ENCODE measurements around the gene VWA1. TPM values are rescaled to one million over a fixed set of nuclear protein-coding genes. Genes with fewer than 3 reads are reported as not detected.
A peak's percentile ranks its signal among the peaks of the same experiment; 100 is the strongest.

Gene VWA1
- total RNA-seq, 4 donors from 2014 or later: 29.4 to 82.0 (median 51.6) TPM

GRCh38 chr1:1418464-1419362 lies 16.8 kb upstream of the VWA1 start:
- peaks cover 14% of the 10 kb centered on the region for H3K27me3 ChIP-seq
- WGBS, 2 donors (ENCODE audit: low coverage in 1 of 2): 87 to 95% methylated on average over 8 to 21 of the region's 26 CpGs
- peaks cover 0 to 15% (median 7%) of the 10 kb centered on the region in 4 donors for H3K4me1 ChIP-seq
- no peaks in the 10 kb centered on the region for H3K9me3 ChIP-seq
- no peak overlapping the region for H3K4me3 ChIP-seq
- intact Hi-C loops (cut with DNase I; ENCODE audit: low total_unique reads): no loop called here
- TF ChIP-seq CTCF (IDR thresholded peaks at IDR 0.05): no peak
- no peak for TF ChIP-seq POLR2AphosphoS5 (IDR thresholded peaks at IDR 0.05)
- no peak for TF ChIP-seq EP300 (IDR thresholded peaks at IDR 0.05; ENCODE audit: low read depth)
- TF ChIP-seq POLR2A (IDR thresholded peaks at IDR 0.05): no peak
- H3K27ac ChIP-seq: peak overlapping the region in 2 of 4 donors; percentile 82 to 86
- in situ Hi-C loops (cut with MboI; ENCODE audit: low pct_ligation_motif_present in 1 of 4, low pct_unique_long_range_greater_than_20kb in 1 of 4, low sequenced_read_pairs in 3 of 4): no loop called here
- H3K36me3 ChIP-seq: no peaks in the 10 kb centered on the region
- no peak for DNase-seq

- WGBS, 2 donors (ENCODE audit: low coverage in 1 of 2): 92% methylated on average over 19 of the region's 21 CpGs; no CpG with 5 or more reads in 1 of the 2 donors
- intact Hi-C loops (cut with DNase I; ENCODE audit: low total_unique reads) (no loop called here), in situ Hi-C loops (cut with MboI; ENCODE audit: low pct_ligation_motif_present in 1 of 4, low pct_unique_long_range_greater_than_20kb in 1 of 4, low sequenced_read_pairs in 3 of 4) (no loop called here)
- Histone ChIP-seq H3K36me3 (no peaks in the 10 kb centered on the region), H3K9me3 (no peaks in the 10 kb centered on the region), H3K27ac (peak overlapping the region; percentile 59 to 86 (median 76)), H3K27me3 (peaks cover 14% of the 10 kb centered on the region), H3K4me3 (peak overlapping the region in 3 of 4 donors; percentile 24 to 44 (median 33)), H3K4me1 (peaks cover 0 to 15% (median 7%) of the 10 kb centered on the region in 4 donors)
- DNase-seq: no peak
- TF ChIP-seq EP300 (IDR thresholded peaks at IDR 0.05; ENCODE audit: low read depth) (no peak), POLR2AphosphoS5 (IDR thresholded peaks at IDR 0.05) (no peak), CTCF (IDR thresholded peaks at IDR 0.05) (no peak), POLR2A (IDR thresholded peaks at IDR 0.05) (no peak)
These were observed 16.1 kb upstream of the VWA1 start for GRCh38 chr1:1419363-1419812.

- peak overlapping the region in 3 of 4 donors; percentile 24 to 44 (median 35) for H3K4me3 ChIP-seq
- H3K27me3 ChIP-seq: peaks cover 14% of the 10 kb centered on the region
- no peak for TF ChIP-seq POLR2AphosphoS5 (IDR thresholded peaks at IDR 0.05)
- no peak for TF ChIP-seq EP300 (IDR thresholded peaks at IDR 0.05; ENCODE audit: low read depth)
- no peak for TF ChIP-seq CTCF (IDR thresholded peaks at IDR 0.05)
- no peak for TF ChIP-seq POLR2A (IDR thresholded peaks at IDR 0.05)
- 49% methylated on average over 55 of the region's 112 CpGs; no CpG with 5 or more reads in 1 of the 2 donors for WGBS, 2 donors (ENCODE audit: low coverage in 1 of 2)
- H3K4me1 ChIP-seq: peaks cover 0 to 15% (median 7%) of the 10 kb centered on the region in 4 donors
- intact Hi-C loops (cut with DNase I; ENCODE audit: low total_unique reads): no loop called here
- in situ Hi-C loops (cut with MboI; ENCODE audit: low pct_ligation_motif_present in 1 of 4, low pct_unique_long_range_greater_than_20kb in 1 of 4, low sequenced_read_pairs in 3 of 4): no loop called here
- H3K27ac ChIP-seq: peak overlapping the region; percentile 59 to 86 (median 76)
- no peak for DNase-seq
- H3K36me3 ChIP-seq: no peaks in the 10 kb centered on the region
- H3K9me3 ChIP-seq: no peaks in the 10 kb centered on the region
These were observed 15.5 kb upstream of the VWA1 start for GRCh38 chr1:1419813-1420653.
